ENCODE results near the gene ABCD3.
A peak's percentile ranks its signal among the peaks of the same experiment; 100 is the strongest.

ABCD3 gene

GRCh38 chr1:94411237-94411636 is 7.0 kb upstream of the ABCD3 start:
- Histone ChIP-seq H3K27me3 (replicated peaks; ENCODE audit: insufficient read depth, low read length) (no peaks in the 10 kb centered on the region), H3K36me3 (replicated peaks; ENCODE audit: insufficient read depth, low read length) (no peaks in the 10 kb centered on the region), H3K9me2 (replicated peaks; ENCODE audit: insufficient read depth, low read length) (no peaks in the 10 kb centered on the region), H3F3A (ENCODE audit: insufficient read depth, low read length) (no peaks in the 10 kb centered on the region), H4K20me1 (ENCODE audit: insufficient read depth, low read length) (no peaks in the 10 kb centered on the region), H3K79me2 (ENCODE audit: low read length) (no peaks in the 10 kb centered on the region), H3K9ac (ENCODE audit: low read length) (no peak overlapping the region), H3K9me3 (replicated peaks; ENCODE audit: insufficient read depth, low read length) (no peaks in the 10 kb centered on the region), H3K4me3 (ENCODE audit: low read length) (no peak overlapping the region), H2AFZ (ENCODE audit: low read length) (no peak overlapping the region), H3K27ac (ENCODE audit: low read length) (no peak overlapping the region), H3K4me2 (ENCODE audit: low read depth, low read length) (no peak overlapping the region), H3K4me1 (ENCODE audit: low read length) (no peaks in the 10 kb centered on the region)
- TF ChIP-seq, protein P1, sequence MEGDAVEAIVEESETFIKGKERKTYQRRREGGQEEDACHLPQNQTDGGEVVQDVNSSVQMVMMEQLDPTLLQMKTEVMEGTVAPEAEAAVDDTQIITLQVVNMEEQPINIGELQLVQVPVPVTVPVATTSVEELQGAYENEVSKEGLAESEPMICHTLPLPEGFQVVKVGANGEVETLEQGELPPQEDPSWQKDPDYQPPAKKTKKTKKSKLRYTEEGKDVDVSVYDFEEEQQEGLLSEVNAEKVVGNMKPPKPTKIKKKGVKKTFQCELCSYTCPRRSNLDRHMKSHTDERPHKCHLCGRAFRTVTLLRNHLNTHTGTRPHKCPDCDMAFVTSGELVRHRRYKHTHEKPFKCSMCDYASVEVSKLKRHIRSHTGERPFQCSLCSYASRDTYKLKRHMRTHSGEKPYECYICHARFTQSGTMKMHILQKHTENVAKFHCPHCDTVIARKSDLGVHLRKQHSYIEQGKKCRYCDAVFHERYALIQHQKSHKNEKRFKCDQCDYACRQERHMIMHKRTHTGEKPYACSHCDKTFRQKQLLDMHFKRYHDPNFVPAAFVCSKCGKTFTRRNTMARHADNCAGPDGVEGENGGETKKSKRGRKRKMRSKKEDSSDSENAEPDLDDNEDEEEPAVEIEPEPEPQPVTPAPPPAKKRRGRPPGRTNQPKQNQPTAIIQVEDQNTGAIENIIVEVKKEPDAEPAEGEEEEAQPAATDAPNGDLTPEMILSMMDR (IDR thresholded peaks at IDR 0.05; ENCODE audit: low read length) = no peak
- no peak for TF ChIP-seq EZH2 (optimal IDR thresholded peaks at IDR 0.05; ENCODE audit: low read depth, low read length)
- TF ChIP-seq EZH2phosphoT487 (IDR thresholded peaks at IDR 0.05; ENCODE audit: low read length) = no peak
- no peak for DNase-seq

DNA sequence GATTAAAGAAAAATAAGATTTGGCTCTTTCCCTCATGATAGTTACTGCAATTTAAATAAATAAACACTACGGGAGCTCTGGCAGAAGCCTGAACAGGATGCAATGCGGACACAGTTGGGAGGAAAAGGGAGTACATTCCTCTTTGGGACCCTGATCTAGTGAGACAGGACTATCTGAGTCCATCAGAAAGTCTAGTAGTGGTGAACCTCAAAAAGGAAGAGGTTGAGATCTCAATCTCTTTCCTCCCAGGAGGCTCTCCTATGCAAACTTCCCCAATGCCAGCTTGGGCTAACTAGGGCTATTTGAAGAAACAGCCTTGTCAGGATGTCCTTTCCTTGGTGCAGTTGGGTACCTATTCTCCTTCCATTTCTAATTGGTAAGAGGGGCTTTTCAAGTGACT is 4.9 kb upstream of the ABCD3 start:
- Histone ChIP-seq H3K27me3 (replicated peaks; ENCODE audit: insufficient read depth, low read length) (no peaks in the 10 kb centered on the region), H3K4me3 (ENCODE audit: low read length) (no peak overlapping the region), H3K4me1 (ENCODE audit: low read length) (no peaks in the 10 kb centered on the region), H3K79me2 (ENCODE audit: low read length) (no peaks in the 10 kb centered on the region), H3K9me2 (replicated peaks; ENCODE audit: insufficient read depth, low read length) (no peaks in the 10 kb centered on the region), H2AFZ (ENCODE audit: low read length) (no peak overlapping the region), H3K36me3 (replicated peaks; ENCODE audit: insufficient read depth, low read length) (no peaks in the 10 kb centered on the region), H3K4me2 (ENCODE audit: low read depth, low read length) (no peak overlapping the region), H3K9ac (ENCODE audit: low read length) (no peak overlapping the region), H4K20me1 (ENCODE audit: insufficient read depth, low read length) (no peaks in the 10 kb centered on the region), H3K27ac (ENCODE audit: low read length) (no peak overlapping the region), H3K9me3 (replicated peaks; ENCODE audit: insufficient read depth, low read length) (no peaks in the 10 kb centered on the region), H3F3A (ENCODE audit: insufficient read depth, low read length) (no peaks in the 10 kb centered on the region)
- TF ChIP-seq EZH2 (optimal IDR thresholded peaks at IDR 0.05; ENCODE audit: low read depth, low read length) = no peak
- no peak for DNase-seq

DNA sequence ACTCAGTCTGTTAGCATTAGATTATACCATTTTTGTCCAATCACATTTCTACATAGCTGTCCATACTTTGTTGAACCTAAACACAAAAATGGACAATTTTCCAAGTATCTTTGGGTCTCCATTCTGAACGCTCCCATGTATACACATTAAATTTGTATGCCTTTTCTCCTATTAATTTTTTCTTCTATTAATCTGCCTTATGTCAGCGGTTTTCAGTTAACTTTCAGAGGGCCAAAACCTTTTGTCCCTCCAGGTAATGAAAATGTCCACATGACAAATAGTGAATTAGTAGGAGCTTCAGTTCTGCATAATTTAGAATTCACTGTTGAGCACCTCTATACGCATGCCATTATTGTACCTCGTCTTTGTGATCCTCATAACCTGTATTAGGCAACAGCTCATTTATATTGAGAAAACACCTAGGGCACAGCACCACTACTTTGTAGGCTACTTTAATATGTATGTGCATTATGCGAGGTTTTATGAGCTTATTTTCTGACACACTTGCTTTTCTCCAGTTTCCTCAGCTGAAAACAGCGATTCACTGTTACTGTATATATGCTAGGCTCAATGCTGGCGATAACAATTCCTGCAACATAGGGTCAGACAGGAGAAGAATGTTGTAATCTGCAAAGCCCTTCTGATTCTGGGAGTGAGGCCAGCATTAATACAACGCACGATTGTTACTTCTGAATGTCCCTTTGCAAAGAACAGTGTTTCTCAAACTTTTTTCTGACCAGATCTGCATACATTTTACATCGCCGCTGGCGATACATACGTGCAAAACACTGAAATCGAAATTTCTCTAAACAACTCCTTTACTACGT is 1.1 kb upstream of the ABCD3 start:
- Histone ChIP-seq H3K4me2 (ENCODE audit: low read depth, low read length) (peak overlapping the region; percentile 50), H3K9ac (ENCODE audit: low read length) (peak overlapping the region; percentile 52; the same call in 1 of the 2 replicates), H3K27ac (ENCODE audit: low read length) (peak overlapping the region; percentile 52; the same call in 1 of the 2 replicates), H3K27me3 (replicated peaks; ENCODE audit: insufficient read depth, low read length) (no peaks in the 10 kb centered on the region), H2AFZ (ENCODE audit: low read length) (peak overlapping the region; percentile 75), H4K20me1 (ENCODE audit: insufficient read depth, low read length) (no peaks in the 10 kb centered on the region), H3K9me3 (replicated peaks; ENCODE audit: insufficient read depth, low read length) (no peaks in the 10 kb centered on the region), H3K9me2 (replicated peaks; ENCODE audit: insufficient read depth, low read length) (no peaks in the 10 kb centered on the region), H3K4me3 (ENCODE audit: low read length) (peak overlapping the region; percentile 75), H3F3A (ENCODE audit: insufficient read depth, low read length) (no peaks in the 10 kb centered on the region), H3K36me3 (replicated peaks; ENCODE audit: insufficient read depth, low read length) (no peaks in the 10 kb centered on the region), H3K4me1 (ENCODE audit: low read length) (no peaks in the 10 kb centered on the region), H3K79me2 (ENCODE audit: low read length) (peaks cover 17% of the 10 kb centered on the region)
- no peak for DNase-seq
- TF ChIP-seq EZH2 (optimal IDR thresholded peaks at IDR 0.05; ENCODE audit: low read depth, low read length) = no peak
- TF ChIP-seq EZH2phosphoT487 (IDR thresholded peaks at IDR 0.05; ENCODE audit: low read length) = no peak
- TF ChIP-seq, protein P1 (IDR thresholded peaks at IDR 0.05; ENCODE audit: low read length) = no peak

DNA sequence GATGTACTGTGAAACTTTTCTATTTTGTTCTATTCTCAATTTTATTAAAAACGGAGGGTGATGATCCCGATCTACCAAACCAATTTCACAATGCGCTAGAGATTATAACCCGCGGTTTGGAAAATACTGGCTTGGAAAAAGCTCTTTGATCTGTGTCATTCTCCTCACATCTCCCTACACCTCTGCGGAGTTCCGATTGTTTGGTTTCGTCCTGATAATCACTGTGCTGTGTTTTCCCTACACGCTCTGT is 536 bp upstream of the ABCD3 start:
- Histone ChIP-seq H3K4me1 (ENCODE audit: low read length) (no peaks in the 10 kb centered on the region), H3F3A (ENCODE audit: insufficient read depth, low read length) (no peaks in the 10 kb centered on the region), H2AFZ (ENCODE audit: low read length) (peak overlapping the region; percentile 75), H3K9ac (ENCODE audit: low read length) (peak overlapping the region; percentile 52; the same call in 1 of the 2 replicates), H3K36me3 (replicated peaks; ENCODE audit: insufficient read depth, low read length) (no peaks in the 10 kb centered on the region), H3K4me2 (ENCODE audit: low read depth, low read length) (peak overlapping the region; percentile 50), H3K27ac (ENCODE audit: low read length) (peak overlapping the region; percentile 52; the same call in 1 of the 2 replicates), H3K79me2 (ENCODE audit: low read length) (peaks cover 17% of the 10 kb centered on the region), H3K4me3 (ENCODE audit: low read length) (peak overlapping the region; percentile 75), H4K20me1 (ENCODE audit: insufficient read depth, low read length) (no peaks in the 10 kb centered on the region), H3K9me2 (replicated peaks; ENCODE audit: insufficient read depth, low read length) (no peaks in the 10 kb centered on the region), H3K9me3 (replicated peaks; ENCODE audit: insufficient read depth, low read length) (no peaks in the 10 kb centered on the region), H3K27me3 (replicated peaks; ENCODE audit: insufficient read depth, low read length) (no peaks in the 10 kb centered on the region)
- TF ChIP-seq, protein P1 (IDR thresholded peaks at IDR 0.05; ENCODE audit: low read length) = no peak
- TF ChIP-seq EZH2 (optimal IDR thresholded peaks at IDR 0.05; ENCODE audit: low read depth, low read length) = no peak
- no peak for TF ChIP-seq EZH2phosphoT487 (IDR thresholded peaks at IDR 0.05; ENCODE audit: low read length)
- no peak for DNase-seq

Data from MM.1S (cell line).